CD4-positive, alpha-beta T cell treated with Interleukin-17A for 1 hour (primary cell): ENCODE measurements around the gene PRKAR1B.

Experiments used
- DNase-seq: peaks from one replicate; pipeline ENCODE4 v3.0.0-alpha.2; 2020

Gene PRKAR1B

GRCh38 chr7:727104-727805 is at the start of gene PRKAR1B:
Gene PRKAR1B, minus strand, starts transcription at chr7:727281. Its CDS starts 15,776 bp downstream, at chr7:711505.
- peak; percentile 17 for DNase-seq

- no peak for DNase-seq
Measured at GRCh38 chr7:776381-776780, 49.3 kb upstream of the PRKAR1B start.

GRCh38 chr7:774161-775109 is 47.4 kb upstream of the PRKAR1B start:
- peak; percentile 63 for DNase-seq

DNA sequence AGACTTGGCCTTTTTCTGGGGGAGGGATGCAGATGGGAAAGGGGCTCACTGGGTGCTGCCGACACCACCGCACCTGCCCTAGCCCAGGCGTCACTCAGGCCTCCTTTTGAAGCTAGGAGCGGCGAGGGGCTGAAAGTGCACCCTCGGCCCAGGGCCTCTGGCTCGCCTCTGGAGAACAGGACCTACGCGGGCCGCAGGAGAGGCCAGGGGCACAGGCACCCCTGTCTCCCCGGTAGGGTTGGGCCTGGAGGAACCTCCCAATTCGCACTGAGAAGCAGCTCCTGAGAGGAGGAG is 46.5 kb upstream of the PRKAR1B start:
- no peak for DNase-seq

- no peak for DNase-seq
Measured at GRCh38 chr7:772861-773621, 46.0 kb upstream of the PRKAR1B start.

GRCh38 chr7:772392-772791 is 45.3 kb upstream of the PRKAR1B start:
- DNase-seq, result no peak

DNA sequence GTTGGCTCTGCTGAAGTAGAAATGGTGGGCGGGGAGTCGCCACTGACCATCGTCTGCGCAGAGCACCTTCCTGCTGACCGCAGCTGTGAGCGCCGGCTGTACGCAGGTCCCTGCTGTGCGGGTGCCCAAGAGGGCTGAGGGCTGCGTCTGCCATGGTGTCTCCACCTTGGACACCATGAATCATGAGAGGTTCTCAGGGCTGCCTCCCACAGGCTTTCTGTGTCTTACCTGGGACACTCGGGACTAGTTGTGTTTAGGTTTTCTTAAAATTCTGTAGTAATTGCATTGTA is 44.9 kb upstream of the PRKAR1B start:
- no peak for DNase-seq

GRCh38 chr7:771234-772004 is 44.3 kb upstream of the PRKAR1B start:
- no peak for DNase-seq

DNA sequence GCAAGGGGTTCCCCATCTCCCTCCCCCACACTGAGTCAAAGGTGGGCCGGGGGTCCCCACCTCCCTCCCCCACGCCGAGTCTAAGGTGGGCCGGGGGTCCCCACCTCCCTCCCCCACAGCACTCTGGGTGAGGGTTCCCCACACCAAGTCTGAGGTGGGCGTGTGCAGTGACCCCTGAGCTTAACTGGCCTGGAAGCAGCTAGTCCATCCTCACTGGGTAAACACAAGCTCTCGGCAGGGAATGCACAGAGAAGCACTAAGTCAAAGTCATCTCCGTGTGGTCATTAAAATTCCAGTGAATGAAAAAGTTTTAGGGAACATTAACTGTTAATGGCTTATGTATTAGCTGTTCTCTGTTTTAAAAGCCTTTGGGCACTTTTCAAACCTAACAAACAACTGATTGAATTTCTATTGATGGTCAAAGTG is 43.7 kb upstream of the PRKAR1B start:
- no peak for DNase-seq

- no peak for DNase-seq
Measured at GRCh38 chr7:770336-770735, 43.3 kb upstream of the PRKAR1B start.

DNA sequence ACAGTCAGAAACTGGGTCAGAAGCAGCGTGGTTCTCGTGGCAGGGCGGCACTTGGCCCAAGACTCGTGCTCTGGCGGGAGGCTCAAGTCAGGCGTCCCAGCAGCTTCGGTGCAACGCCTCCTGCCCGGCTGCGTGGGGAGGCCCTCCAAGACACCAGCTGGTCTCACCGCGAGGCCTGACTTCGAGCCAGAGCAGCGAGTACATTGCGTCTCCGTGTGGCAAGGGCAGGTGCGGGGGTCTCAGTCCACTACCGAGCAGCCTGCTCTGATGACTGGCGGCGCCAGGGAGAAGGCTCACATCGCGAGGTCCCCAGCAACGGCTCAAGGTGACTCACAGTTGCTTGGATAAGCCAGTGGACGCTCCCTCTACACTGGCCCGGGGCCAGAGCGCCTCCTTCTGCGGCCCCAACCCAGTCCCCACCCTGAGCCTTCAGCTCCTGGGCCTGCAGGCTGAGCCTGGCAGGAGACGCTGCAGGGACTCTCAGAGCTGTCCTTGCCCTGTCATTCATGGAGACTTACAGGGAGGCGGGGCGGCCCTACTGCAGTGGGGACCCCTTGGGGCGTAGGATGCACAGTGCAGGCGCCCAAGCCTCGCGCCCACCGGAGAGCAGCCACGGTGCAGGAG is 41.9 kb upstream of the PRKAR1B start:
- DNase-seq, result no peak

- DNase-seq, result no peak
Measured at GRCh38 chr7:767941-768731, 41.1 kb upstream of the PRKAR1B start.

- DNase-seq, result no peak
Measured at GRCh38 chr7:767580-767940, 40.5 kb upstream of the PRKAR1B start.

- DNase-seq, result no peak
Measured at GRCh38 chr7:765383-765782, 38.3 kb upstream of the PRKAR1B start.

- DNase-seq, result no peak
Measured at GRCh38 chr7:763762-764161, 36.7 kb upstream of the PRKAR1B start.

DNA sequence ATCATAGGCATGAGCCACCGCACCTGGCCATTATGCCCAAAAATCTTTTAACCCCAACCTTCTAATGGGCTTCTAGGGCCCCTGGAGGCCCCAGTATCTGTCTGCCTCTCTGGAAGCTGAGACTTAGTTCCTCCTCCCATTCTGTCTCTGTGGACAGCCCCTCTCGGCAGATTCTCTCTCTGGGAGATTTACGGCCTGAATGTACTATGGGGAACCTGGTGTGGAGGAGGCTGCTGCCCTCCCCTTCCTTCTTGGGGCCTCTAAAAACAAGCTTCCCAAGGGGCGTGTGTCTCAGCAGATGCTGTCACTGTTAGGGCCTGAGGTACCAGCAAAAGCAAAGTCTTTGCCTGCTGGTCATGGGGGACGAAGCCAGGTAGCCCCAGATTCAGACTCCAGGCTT is 35.8 kb upstream of the PRKAR1B start:
- no peak for DNase-seq

DNA sequence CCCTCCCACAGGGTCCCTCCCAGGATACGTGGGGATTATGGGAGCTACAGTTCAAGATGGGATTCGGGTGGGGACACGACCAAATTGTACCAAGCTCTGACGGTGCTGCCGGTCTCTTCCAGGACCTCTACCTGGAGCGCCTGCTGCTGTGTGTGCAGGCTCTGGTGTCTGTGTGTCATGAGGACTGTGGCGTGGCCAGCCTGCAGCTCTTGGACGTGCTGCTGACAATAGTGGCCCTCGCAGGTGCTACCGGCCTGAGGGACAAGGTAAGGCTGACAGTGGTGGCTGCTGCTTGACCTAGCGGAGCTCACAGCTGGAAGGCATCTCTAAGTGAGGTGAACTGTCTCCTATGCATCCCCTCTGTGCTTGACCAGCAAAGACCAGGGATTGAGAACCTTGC is 34.5 kb upstream of the PRKAR1B start:
- DNase-seq, result no peak

GRCh38 chr7:761101-761500 is 34.0 kb upstream of the PRKAR1B start:
- DNase-seq, result no peak

- no peak for DNase-seq
Measured at GRCh38 chr7:760006-760405, 32.9 kb upstream of the PRKAR1B start.

- DNase-seq, result no peak
Measured at GRCh38 chr7:759569-759968, 32.5 kb upstream of the PRKAR1B start.

DNA sequence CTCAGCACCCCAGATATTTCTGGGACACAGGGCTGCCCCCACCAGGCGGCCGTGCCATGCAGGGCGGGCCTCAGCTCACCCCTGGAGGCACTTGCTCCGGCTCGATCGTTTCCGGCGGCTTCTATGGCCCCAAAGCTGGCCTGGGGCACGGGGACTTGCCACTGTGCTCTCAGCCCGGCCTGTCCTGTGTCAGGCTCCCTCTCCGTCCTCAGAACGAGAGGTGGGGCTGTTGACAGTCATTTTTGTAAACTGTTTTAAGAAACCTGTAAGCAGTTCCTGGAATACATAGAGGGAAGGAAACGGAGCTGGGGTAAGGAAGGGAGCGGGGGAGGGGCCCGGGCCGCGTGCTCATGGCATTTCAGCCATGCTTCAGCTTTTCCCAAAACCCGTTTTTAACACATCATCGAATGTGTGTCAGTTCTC is 30.7 kb upstream of the PRKAR1B start:
- DNase-seq, result no peak
